Pons (tissue), 1 donor: Measurements from ENCODE around the gene HEPHL1.
"Not testable (repeated sequence)": the region's sequence is repeated elsewhere in the genome, so short reads cannot be mapped to it uniquely, and the experiment has no call there.

ENCODE experiments used
- DNase-seq: peaks from one replicate; pipeline ENCODE4 v3.0.0-alpha.2; 2016; ENCODE audit warnings: low spot score

HEPHL1 gene

DNA sequence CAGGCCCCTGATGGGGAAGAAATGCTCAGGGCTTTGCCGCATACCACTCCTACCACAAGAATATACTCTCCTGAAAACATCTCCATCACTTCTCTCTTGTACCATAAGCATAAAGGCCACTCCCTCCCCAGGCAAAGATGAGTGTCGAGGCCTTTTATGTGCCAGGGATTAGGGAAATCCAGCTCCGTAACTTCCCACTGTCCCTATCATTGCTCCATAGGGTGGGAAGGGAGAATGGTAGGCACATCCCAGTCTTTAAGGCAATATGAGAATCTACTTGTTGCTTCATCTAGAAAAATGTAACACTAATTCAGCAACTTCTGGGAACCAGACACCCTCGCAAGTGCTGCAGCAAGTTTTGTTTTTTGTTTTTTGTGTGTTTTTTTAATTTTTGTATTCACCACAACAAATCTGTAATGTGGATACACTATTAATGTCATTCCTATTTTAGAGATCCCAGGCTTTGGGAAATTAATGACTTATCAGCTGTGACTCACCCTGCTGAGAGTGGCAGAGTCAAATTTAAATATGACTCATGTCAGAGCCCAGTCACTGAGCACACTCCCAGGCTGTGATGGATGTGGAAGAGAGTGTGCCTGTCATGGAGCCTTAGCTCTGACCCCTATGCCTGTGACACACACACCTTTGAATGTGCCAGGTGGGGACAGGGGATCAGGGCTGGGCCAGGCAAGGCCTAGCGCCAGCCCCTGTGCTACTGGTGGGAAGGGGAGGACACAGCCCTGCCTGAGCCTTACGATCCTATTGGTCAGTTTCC is 130.9 kb downstream of the HEPHL1 start:
- DNase-seq = no peak

DNA sequence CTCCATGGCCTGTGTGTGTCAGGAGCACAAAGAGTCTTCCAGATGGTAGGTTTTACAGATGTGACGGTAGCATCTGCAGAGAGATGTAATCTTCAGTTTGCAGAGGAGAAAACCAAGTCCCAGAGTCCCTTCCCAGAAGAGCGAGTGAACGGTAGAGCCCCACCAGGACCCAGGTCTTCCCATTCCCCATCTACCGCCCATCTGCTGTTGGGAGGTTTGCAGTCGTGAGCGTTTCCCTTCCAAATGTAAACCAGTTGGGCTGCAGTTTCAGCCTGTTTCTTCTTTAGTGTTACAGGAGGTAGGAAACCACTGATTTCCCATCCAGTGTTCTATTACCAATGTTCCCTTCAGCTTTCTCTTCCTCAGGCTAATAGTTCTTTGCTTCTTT is 131.5 kb downstream of the HEPHL1 start:
- DNase-seq = no peak

DNA sequence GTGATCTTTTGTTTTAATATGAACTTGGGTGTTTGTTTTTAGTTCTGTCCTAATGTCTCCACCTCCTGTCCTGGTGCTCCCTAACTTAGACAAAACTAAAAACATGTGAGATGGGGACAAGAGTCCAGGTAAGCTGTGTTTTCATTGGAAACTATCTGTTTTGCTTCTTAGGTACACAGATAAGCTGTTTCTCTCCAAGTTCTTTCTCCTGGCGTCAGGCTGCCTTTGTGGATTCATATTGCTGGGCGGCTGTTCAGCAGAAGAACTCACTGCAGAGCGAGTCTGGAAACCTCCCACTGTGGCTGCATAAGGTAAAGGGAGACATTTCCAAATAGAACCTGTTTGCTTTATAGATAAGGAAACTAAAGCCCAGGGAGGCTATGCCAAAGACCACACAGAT is 132.2 kb downstream of the HEPHL1 start:
- no peak for DNase-seq

DNA sequence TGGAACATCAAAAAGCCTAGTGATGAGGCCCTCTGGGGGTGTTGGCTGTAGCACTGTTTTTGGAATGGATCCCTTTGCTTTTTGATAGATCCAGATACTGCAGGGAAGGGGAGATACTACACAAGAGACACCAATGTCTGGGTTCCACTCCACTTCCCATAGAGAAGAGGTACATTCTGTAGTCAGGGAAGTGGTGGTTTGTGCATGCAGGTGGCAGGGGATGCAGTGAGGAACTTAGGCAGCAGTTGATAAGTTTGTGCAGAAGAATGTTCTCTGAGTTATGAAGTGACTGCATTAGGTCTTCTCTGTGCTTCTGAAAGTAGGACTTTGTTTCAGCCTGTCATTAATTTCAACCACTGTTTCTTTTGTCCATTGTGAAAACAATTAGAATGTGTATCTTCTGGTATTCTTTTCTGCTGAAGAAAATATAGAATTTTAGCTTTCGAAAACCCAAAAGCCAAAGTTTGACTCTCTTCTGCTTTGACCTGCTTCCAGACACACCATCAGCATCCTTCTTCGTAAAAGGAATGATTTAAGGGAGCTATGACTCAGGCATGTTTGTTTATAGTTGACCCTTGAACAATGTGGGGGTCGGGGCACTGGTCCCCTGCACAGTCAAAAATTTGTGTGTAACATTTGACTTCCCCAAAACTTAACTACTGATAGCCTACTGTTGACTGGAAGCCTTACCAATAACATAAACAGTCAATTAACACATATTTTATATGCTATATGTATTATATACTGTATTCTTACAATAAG is 133.1 kb downstream of the HEPHL1 start:
- DNase-seq = no peak

DNA sequence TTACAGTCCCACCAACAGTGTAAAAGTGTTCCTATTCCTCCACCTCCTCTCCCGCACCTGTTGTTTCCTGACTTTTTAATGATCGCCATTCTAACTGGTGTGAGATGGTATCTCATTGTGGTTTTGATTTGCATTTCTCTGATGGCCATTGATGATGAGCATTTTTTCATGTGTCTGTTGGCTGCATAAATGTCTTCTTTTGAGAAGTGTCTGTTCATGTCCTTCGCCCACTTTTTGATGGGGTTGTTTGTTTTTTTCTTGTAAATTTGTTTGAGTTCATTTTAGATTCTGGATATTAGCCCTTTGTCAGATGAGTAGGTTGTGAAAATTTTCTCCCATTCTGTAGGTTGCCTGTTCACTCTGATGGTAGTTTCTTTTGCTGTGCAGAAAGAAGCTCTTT is 136.2 kb downstream of the HEPHL1 start:
- DNase-seq = not testable (repeated sequence)
